Hematopoietic multipotent progenitor cell treated with erythropoietin and hydrocortisone succinate and interleukin-3 and kit ligand, for 8 days (in vitro differentiated cells): ENCODE results near the gene GPR108.

Source experiments
- DNase-seq: peaks from one replicate; pipeline ENCODE4 v3.0.0-alpha.2; 2015

Gene GPR108

DNA sequence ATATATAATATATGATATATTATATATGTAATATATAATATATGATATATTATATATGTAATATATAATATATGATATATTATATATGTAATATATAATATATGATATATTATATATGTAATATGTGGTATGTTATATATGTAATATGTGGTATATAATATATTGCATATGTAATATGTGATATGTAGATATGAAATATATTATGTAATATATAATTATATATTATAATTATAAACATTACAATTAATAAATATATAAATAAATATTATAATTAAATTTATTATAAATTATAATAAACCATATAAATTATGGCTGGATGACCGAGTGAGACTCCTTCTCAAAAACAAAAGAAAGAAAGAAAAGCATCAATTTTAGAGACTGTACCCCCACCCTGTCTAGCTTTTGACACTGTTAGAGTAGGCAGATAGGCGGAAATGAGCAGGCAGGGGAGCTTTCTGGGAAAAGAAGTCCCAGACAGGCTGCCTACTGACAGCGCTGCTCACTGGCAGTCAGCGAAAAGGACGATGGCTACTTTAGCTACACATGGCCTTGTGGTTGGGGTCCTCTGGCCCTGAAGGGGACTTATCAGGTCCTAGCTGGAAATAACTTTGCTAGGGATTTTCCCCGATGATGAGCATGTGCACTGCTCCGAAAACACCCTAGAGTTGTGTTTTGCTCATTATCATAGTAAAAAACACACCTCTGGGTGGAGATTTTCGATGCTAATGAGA lies 36.6 kb downstream of the GPR108 start:
- no peak for DNase-seq

DNA sequence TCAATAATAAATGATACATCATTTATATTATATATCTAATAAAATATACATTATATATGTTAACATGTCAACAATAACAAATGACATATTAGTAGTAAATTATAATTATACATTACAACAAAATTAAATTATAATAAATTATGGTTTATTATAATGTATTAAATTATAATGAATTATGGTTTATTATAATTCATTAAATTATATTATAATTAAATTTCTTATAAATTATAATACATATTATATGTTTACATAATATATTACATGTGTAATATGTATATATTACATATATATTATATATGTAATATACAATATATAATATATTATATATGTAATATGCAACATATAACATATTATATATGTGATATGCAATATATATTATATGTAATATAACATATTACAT lies 37.4 kb downstream of the GPR108 start:
- no peak for DNase-seq

DNA sequence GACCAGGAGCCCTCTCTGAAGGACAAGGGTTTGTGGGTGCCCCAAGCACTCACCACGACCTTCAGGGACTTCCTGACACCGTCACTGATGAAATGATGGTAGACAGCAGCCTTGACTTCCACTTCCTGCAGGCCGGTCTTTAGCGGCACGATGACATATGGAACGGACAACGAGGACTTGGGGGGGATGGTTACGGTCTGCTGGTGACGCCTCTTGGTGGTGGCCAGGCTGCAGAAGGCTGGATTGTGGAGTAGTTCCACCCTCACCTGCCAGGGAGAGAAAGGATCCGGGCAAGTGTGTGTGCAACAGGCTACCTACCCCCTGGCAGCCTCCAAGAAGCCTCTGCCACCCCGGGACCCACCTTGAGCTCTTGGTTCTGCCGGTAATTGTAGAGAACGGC lies 40.1 kb downstream of the GPR108 start:
- no peak for DNase-seq

DNA sequence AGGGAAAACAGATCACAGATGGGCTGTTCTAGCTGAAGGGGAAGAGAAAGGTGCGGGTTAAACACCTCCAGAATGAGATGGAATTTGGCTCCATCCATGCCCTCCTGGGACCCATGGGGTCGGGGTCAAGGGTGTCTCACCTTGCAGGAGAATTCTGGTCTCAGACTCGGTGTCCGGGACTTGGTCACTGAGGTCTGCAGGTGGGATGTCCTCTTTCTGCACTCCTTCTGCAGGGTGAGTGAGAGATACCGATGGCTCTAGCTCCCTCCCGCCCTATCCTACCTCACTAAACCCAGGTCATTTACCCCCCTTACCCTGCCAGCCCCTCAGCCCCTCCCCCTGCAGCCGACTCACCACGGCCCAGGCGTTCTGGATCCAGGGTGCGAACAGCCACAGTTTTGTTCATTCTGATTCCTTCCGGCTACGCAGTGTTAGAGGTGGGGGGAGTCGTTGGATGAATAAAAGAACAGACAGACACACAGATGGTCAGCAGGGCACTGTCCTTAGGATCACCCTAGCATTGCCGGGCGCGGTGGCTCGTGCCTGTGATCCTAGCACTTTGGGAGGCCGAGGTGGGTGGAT lies 41.0 kb downstream of the GPR108 start:
- no peak for DNase-seq

DNA sequence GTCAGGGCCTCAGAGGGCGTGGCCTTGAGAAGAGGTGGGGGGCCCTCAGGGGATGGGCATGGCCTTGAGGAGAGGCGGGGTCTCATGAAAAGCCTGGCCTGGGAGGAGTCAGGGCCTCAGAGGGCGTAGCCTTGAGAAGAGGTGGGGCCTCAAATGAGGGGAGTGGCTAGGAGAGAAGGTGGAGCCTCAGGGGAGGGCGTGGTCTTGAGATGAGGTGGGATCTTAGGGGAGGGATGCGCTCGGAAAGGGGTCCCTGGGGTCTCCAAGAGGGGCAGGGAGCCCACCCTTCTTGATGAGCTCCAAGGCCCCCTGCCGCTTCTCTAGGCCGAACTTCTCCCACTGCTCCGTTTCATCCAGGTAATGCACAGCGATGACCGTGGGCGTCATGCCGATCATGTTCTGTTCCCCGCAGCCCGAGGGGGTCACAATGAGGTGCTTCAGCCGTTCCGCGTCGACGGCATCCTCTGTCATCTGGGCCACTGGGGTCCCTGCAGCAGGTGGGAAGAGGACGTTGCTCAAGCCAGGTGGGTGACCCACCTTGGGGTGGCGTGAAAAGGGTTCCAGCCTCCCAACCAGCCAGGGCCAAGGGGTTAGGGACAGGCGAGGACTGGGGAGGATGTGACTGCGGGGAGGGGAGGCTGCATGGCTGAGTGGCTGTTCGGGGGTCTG lies 43.1 kb downstream of the GPR108 start:
- DNase-seq, result peak; percentile 29

DNA sequence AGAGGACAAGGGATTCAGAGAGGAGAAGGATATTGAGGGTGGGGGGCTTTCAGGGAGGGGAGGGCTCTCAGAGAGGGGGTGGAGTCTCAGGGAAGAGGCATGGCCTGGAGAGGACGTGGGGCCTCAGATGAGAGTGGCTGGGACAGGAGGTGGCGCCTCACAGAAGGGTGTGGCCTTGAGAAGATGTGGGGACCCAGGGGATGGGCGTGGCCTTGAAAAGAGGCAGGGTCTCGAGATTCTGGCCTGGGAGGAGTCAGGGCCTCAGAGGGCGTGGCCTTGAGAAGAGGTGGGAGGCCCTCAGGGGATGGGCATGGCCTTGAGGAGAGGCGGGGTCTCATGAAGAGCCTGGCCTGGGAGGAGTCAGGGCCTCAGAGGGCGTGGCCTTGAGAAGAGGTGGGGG lies 43.7 kb downstream of the GPR108 start:
- DNase-seq, result peak; percentile 73

DNA sequence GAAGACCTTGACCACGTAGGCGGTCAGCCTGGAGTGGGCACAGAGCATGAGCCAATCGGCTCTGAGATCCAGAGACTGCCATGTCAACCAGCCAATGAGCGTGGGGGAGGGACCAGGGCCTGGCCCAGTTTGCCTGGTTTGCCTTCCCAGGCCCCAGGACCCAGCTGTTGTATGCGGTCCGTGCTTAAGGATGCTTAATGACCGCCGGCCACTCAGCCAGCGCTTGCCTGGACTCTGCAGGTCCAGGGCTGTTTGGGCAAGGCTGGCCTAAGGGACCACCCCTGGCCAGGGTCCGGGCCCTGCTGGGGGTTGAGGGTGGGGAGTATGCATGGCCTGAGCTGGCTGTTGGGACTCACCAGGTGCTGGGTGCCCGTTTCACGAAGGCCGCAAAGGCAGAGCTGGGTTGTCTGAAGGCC lies 44.3 kb downstream of the GPR108 start:
- DNase-seq, result no peak

DNA sequence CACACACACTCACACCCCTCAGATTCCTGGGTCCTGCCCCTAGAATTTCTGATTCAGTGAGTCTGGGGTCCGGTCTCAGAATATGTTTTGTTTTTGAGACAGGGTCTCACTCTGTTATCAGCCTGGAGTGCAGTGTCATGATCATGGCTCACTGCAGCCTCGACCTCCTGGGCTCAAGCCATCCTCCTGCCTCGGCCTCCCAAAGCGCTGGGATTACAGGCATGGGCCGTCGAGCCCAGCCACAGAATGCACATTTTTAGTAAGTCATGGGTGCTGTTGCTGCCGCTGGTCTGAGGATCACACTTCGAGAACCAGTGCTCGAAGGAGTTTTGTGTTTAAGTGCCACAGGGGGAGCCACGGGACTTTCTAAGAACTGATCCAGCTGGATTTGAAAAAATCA lies 45.4 kb downstream of the GPR108 start:
- DNase-seq, result no peak

DNA sequence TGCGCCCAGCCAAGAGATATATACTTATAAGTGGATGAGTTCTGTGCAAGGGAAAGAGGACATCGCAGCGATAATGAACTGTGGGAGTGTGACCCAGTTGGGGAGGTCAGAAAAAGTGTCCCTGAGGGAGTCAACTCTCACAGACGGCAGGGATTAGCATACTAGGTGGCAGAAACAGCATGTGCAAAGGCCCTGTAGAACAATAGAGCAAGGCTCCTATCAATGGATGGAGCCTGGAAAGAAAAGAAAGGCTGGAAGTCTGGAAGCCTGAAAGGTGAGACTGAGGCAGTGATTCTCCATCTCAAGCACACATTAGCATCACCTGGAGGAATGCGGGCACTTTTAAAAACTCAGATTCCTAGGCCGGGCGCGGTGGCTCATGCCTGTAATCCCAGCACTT lies 46.0 kb downstream of the GPR108 start:
- no peak for DNase-seq

DNA sequence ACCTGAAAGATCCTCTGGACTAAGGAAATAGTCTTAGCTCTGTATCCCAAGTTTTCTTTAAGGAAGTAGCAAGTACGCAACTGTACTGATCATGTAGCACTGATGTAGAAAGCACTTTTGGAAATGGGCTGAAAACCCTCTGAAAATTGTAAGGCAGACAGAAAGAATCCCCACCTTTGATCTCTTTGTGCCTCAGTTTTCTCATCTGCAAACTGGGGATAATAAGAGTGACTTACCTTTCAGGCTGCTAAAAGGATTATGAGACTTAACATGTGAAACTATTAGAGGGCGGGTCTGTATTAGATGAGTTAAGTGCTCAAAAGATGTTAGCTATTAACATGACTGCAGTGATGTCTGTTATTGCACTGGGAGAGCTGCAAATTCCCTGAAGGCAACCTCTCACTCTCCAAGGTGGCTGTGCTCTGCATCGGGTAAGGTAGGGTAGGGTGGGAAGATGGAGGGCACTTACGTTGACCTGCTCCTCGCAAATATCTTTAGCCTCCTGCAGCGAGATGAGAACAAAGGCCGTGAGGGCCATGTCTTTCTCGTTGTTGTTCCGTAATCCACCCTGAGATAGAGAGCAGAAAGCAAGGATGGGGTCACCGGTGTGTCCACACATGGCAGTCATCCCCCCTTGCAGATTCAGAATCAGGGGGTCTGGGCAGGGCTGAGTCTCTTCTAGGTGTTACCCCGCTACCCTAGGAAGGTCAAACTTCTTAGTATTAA lies 47.1 kb downstream of the GPR108 start:
- DNase-seq, result no peak

DNA sequence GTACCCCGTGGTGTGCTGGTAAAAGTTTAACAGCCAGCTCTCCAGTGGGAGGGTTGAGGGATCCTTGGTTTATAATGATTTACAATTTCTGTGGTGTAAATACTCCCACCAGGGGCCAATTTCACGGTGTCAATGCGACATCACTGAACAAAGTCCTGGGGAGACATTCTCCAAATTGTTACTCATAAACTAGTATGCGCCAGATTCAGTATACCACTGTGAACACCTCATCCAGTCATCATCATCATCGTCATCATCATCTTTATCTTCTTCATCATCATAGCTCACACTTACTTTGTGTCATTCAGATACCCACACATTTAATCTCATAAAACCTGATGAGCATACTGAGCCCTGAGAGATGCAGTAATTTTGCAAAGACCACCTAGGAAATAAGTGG lies 50.3 kb downstream of the GPR108 start:
- no peak for DNase-seq

DNA sequence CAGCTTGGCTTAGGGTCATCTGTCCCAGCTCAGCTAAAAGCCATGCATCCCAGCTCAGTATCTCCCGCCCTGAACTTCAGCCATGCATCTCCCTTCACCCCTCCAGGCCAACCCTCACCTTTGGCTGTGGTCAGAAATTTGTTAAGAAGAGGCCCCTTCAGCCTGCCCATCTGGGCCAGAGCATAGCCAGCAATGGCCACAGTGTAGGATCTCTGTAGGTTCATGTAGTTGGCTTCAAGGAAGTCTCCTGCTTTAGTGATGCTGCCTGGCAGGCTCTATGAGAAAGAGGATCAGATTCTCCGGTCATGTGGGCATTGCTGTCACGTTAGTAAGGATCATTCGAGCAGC lies 50.8 kb downstream of the GPR108 start:
- no peak for DNase-seq

DNA sequence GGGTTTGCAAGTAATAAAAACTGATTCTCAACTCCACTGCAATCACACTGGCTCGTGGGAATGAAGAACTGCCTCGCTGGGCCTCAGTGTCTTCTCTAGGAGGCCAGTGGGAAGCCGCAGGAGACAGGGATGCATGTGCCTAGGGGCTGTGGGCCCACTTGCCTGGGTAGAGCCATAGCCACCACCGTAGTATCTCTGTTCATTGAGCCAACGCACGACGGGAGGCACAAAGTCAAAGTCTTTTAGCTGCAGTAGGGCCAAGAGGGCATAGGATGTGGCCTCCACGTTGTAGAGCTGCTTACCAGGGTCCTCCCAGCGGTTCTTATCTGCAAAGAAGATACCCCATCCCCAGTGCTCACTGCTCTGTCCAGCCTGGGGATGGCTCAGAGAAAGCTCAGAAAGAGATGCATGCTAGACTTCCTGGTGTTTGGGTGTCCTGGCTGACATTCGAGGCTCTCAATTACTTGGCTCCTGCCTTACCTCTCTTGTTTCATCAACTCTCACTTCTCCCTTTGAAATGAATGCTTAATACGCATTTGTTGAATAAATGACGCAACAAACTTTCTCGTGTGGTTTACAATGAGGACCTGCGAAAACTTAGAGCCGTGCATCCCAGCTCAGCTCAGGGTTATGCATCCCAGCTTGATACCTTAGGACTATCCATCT lies 51.3 kb downstream of the GPR108 start:
- no peak for DNase-seq

DNA sequence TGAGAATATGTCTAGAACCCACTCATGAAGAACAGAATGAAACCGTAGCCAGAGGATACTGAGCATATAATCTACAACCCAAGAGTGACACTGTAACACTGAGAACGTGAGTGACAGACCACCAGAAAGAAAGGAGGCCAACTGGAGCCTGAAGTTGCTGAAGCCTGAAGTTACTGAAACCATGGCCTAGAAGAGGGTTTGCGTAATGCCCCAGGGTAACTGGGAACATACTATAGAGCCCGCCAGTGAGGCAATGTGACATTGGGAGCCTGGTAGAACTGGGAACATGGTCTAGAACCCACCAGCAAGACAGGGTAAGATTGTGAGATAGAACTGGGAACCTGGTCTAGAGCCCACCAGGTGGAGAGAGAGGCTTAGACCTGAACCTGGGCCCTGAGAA lies 51.9 kb downstream of the GPR108 start:
- DNase-seq, result no peak

DNA sequence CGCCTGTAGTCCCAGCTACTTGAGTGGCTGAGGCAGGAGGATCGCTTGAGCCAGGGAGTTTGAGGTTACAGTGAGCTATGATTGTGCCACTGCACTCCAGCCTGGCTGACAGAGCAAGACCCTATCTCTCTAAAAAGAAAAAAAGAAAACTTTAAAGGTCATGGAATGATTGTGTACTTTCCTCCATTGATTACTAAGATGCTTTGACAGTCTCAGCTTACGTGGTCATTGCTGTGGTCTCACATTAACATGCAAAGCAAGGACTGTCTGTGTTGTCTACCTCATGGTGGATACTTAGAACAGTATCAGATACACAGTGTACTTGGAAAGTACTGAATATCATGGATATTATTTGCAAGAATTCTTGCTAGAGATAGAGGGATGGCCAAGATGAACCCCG lies 53.4 kb downstream of the GPR108 start:
- DNase-seq, result no peak

DNA sequence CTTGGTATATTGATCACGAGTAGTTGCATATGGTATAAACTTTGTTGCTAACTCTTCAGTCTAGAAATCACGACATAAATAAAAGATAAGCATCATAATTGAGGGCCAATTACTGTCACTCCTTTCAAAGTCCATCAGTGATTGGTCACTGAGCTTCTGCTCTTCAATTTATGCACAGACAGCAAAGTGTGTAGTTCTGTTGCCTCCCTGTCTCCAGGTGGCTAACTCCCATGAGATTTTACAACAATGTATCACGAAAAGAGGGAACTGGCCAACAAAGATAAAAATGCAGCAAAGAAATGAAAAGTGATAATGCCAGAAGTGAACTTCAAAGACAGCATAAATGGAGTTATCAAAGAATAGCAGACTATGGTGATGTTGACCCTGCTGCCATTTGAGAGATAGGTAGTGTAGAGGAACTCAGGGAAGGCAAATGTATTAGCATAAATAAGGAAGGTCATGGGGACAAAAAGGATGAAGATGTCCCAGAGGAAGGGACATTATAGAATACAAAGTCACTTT lies 54.7 kb downstream of the GPR108 start:
- peak; percentile 92 for DNase-seq

DNA sequence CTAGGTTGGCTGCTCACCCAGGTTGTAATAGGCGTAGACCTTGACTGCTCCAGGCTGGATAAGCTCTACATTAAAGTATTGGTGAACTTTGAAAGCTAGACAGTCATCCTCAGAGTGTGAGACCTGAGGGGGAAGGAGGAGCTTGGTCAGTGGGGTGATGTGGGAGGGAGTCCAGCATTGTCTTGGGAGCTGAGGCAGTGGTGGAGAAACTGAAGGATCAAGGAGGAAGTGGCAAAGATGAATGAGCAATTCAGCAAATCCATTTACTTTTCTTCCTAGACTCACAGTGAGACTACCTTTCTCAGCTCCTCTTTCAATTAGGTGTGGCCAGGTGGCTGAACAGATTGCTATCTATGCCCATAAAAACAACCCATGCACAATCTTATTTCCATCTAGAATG lies 57.2 kb downstream of the GPR108 start:
- no peak for DNase-seq
